Fibroblast of lung (primary cell): ENCODE data around the gene MT1A. TPM values are rescaled to one million over a fixed set of nuclear protein-coding genes. Genes with fewer than 3 reads are reported as not detected.

Experiments
- DNase-seq, 2 donors: peaks; one replicate each; pipeline versions ENCODE4 v3.0.0 to v3.0.0-alpha.2; 2010; ENCODE audit warnings: low read depth in 2 of 2
- H2AFZ ChIP-seq: 2 replicates; pipeline ENCODE4 v1.5.1; 2012; ENCODE audit warnings: low read length, control low read depth, inconsistent platforms
- H3K27ac ChIP-seq: 2 replicates; pipeline ENCODE4 v1.5.1; 2011; ENCODE audit warnings: low read length, control low read depth; ENCODE audit not compliant: insufficient read depth
- H3K27me3 ChIP-seq: 2 replicates; pipeline ENCODE4 v1.5.1; 2011; ENCODE audit warnings: mild to moderate bottlenecking, low read length; ENCODE audit not compliant: control insufficient read depth, insufficient read depth
- H3K36me3 ChIP-seq: 2 replicates; pipeline ENCODE4 v1.5.1; 2011; ENCODE audit warnings: low read length; ENCODE audit not compliant: control insufficient read depth, insufficient read depth
- H3K4me1 ChIP-seq: 2 replicates; pipeline ENCODE4 v1.5.1; 2011; ENCODE audit warnings: low read length; ENCODE audit not compliant: control insufficient read depth, insufficient read depth; ENCODE audit errors: extremely low read depth
- H3K4me2 ChIP-seq: 2 replicates; pipeline ENCODE4 v1.5.1; 2011; ENCODE audit warnings: low read length, control low read depth; ENCODE audit not compliant: insufficient read depth; ENCODE audit errors: extremely low read depth
- H3K4me3 ChIP-seq, 4 experiments: fragments of 200-600 bp in 1 of 4; sonication (generic) in 1 of 4; replicated peaks in 1 of 4; 2 replicates each; pipeline ENCODE4 v1.5.1; 2011 to 2016; ENCODE audit warnings: low read length in 4 of 4, low read depth in 3 of 4, mild to moderate bottlenecking in 3 of 4, control low read depth in 2 of 4, inconsistent platforms in 1 of 4, mixed read lengths in 1 of 4; ENCODE audit not compliant: insufficient read depth in 1 of 4; ENCODE audit errors: control extremely low read depth in 1 of 4
- H3K79me2 ChIP-seq: 2 replicates; pipeline ENCODE4 v1.5.1; 2012; ENCODE audit warnings: mild to moderate bottlenecking, low read length, inconsistent platforms; ENCODE audit not compliant: control insufficient read depth, insufficient read depth
- H3K9ac ChIP-seq: 2 replicates; pipeline ENCODE4 v1.5.1; 2011; ENCODE audit warnings: mild to moderate bottlenecking, low read length, control low read depth; ENCODE audit not compliant: insufficient read depth
- H3K9me3 ChIP-seq: 2 replicates; pipeline ENCODE4 v1.5.1; 2012; ENCODE audit warnings: low read depth, low read length; ENCODE audit not compliant: control insufficient read depth, insufficient read depth
- H4K20me1 ChIP-seq: 2 replicates; pipeline ENCODE4 v1.5.1; 2011; ENCODE audit warnings: low read length; ENCODE audit not compliant: control insufficient read depth, insufficient read depth; ENCODE audit errors: extremely low read depth
- EZH2 ChIP-seq: IDR thresholded peaks from 2 replicates; pipeline ENCODE4 v1.5.1; 2012; ENCODE audit warnings: low read length, control low read depth, mild to moderate bottlenecking; ENCODE audit errors: missing control alignments
- polyA plus RNA-seq, 2 donors: library from polyadenylated mRNA; depleted of rRNA in 1 of 2; stranded (reverse) in 1 of 2; unstranded in 1 of 2; fragments of >200 nt; gene quantifications; 2 replicates each; pipeline ENCODE4 v1.2.1, GENCODE V29; 2011 to 2012; ENCODE audit warnings: missing spikeins in 1 of 2
- total RNA-seq: library from RNA; depleted of rRNA; stranded (reverse); fragments of >200 nt; gene quantifications from 2 replicates; pipeline ENCODE4 v1.2.1, GENCODE V29; 2014
- TF ChIP-seq, protein P1 (sequence below), 2 donors: IDR thresholded peaks in 1 of 2; conservative IDR thresholded peaks in 1 of 2; 1 replicate in 1 of 2; 2 replicates in 1 of 2; pipeline ENCODE4 v1.5.1; 2011 to 2012; ENCODE audit warnings: low read length in 2 of 2, control low read depth in 1 of 2, inconsistent platforms in 1 of 2, low read depth in 1 of 2, mild to moderate bottlenecking in 1 of 2

Gene MT1A
- total and polyA plus RNA-seq, 2 donors (not counting 1 experiment from before 2014, with no cell fraction given), result 2.9 to 5.3 TPM

- H3K36me3 ChIP-seq, result no peaks in the 10 kb centered on the region
- H3K9ac ChIP-seq, result no peak within 1 kb of the TSS
- no peak within 1 kb of the TSS for H3K4me3 ChIP-seq
- H2AFZ ChIP-seq, result no peak within 1 kb of the TSS
- TF ChIP-seq, protein P1, sequence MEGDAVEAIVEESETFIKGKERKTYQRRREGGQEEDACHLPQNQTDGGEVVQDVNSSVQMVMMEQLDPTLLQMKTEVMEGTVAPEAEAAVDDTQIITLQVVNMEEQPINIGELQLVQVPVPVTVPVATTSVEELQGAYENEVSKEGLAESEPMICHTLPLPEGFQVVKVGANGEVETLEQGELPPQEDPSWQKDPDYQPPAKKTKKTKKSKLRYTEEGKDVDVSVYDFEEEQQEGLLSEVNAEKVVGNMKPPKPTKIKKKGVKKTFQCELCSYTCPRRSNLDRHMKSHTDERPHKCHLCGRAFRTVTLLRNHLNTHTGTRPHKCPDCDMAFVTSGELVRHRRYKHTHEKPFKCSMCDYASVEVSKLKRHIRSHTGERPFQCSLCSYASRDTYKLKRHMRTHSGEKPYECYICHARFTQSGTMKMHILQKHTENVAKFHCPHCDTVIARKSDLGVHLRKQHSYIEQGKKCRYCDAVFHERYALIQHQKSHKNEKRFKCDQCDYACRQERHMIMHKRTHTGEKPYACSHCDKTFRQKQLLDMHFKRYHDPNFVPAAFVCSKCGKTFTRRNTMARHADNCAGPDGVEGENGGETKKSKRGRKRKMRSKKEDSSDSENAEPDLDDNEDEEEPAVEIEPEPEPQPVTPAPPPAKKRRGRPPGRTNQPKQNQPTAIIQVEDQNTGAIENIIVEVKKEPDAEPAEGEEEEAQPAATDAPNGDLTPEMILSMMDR (conservative IDR thresholded peaks at IDR 0.05 in 1 of 2, IDR thresholded peaks at IDR 0.05 in 1 of 2; ENCODE audit: low read depth in 1 of 2, low read length in 2 of 2), result no peak
- TF ChIP-seq EZH2, result no peak
- H3K4me1 ChIP-seq, result no peaks in the 10 kb centered on the region
- no peaks in the 10 kb centered on the region for H4K20me1 ChIP-seq
- H3K4me2 ChIP-seq, result no peak within 1 kb of the TSS
- H3K27ac ChIP-seq, result no peak within 1 kb of the TSS
- H3K79me2 ChIP-seq, result no peaks in the 10 kb centered on the region
- DNase-seq, result no peak
- H3K9me3 ChIP-seq, result no peaks in the 10 kb centered on the region
- H3K27me3 ChIP-seq, result peaks cover 22% of the 10 kb centered on the region
Observed at GRCh38 chr16:56651586-56651985, 13.1 kb downstream of the MT1A start, which contains the start of gene MT1B. MT1B (plus strand) TSS chr16:56651886; CDS start chr16:56651954, 68 bp downstream.

- no peak overlapping the region for H3K27ac ChIP-seq
- H3K4me2 ChIP-seq, result no peak overlapping the region
- H3K79me2 ChIP-seq, result no peaks in the 10 kb centered on the region
- H3K4me3 ChIP-seq, result no peak overlapping the region
- no peaks in the 10 kb centered on the region for H3K4me1 ChIP-seq
- no peak overlapping the region for H2AFZ ChIP-seq
- TF ChIP-seq, protein P1 (conservative IDR thresholded peaks at IDR 0.05 in 1 of 2, IDR thresholded peaks at IDR 0.05 in 1 of 2; ENCODE audit: low read depth in 1 of 2, low read length in 2 of 2), result no peak
- TF ChIP-seq EZH2, result no peak
- H4K20me1 ChIP-seq, result no peaks in the 10 kb centered on the region
- H3K9ac ChIP-seq, result no peak overlapping the region
- no peak for DNase-seq
- H3K27me3 ChIP-seq, result peaks cover 20% of the 10 kb centered on the region
- H3K36me3 ChIP-seq, result no peaks in the 10 kb centered on the region
- H3K9me3 ChIP-seq, result no peaks in the 10 kb centered on the region
Observed at GRCh38 chr16:56652600-56652999, 14.1 kb downstream of the MT1A start.

DNA sequence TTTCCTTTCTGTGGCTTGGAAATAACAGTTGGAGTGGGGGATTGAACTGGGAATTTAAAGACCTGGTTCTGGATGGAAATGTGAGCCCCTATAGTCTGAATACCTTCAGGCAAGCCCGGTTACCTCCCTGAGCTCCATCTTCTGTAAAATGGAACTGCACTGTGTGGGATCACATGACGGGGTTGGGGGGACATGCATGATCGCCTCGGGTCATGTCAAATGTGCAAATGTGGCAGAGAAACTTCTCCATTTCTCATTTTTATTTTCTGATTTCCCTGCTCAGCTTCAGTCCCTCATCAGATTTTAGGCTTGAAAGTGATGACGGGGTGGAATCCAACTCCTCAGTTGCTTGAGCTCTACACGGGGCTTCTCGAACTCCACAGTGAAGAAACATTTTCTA is 14.8 kb downstream of the MT1A start:
- H3K27me3 ChIP-seq, result peaks cover 19% of the 10 kb centered on the region

More for the DNA sequence above, 14.8 kb downstream of the MT1A start:
- Histone ChIP-seq H3K9me3 (no peaks in the 10 kb centered on the region), H3K4me2 (no peak overlapping the region), H3K4me1 (no peaks in the 10 kb centered on the region), H4K20me1 (no peaks in the 10 kb centered on the region), H3K79me2 (no peaks in the 10 kb centered on the region), H3K9ac (no peak overlapping the region), H3K36me3 (no peaks in the 10 kb centered on the region), H2AFZ (no peak overlapping the region), H3K4me3 (no peak overlapping the region), H3K27ac (no peak overlapping the region)
- TF ChIP-seq, protein P1 (conservative IDR thresholded peaks at IDR 0.05 in 1 of 2, IDR thresholded peaks at IDR 0.05 in 1 of 2; ENCODE audit: low read depth in 1 of 2, low read length in 2 of 2), result no peak
- TF ChIP-seq EZH2, result no peak
- no peak for DNase-seq
